GM21825 (cell line): Measurements from ENCODE around the gene MARCHF3.
"Not testable (repeated sequence)": the region's sequence is repeated elsewhere in the genome, so short reads cannot be mapped to it uniquely, and the experiment has no call there.

Experiments used
- ATAC-seq: cut with Tn5 transposase; IDR thresholded peaks from one replicate; pipeline ENCODE4 v1.9.1; 2021; ENCODE audit warnings: mild to moderate bottlenecking, moderate library complexity; ENCODE audit not compliant: unreplicated experiment

MARCHF3 gene

GRCh38 chr5:126924331-126925033 lies 105.9 kb downstream of the MARCHF3 start:
- ATAC-seq, result no peak

GRCh38 chr5:126921241-126922091 lies 108.9 kb downstream of the MARCHF3 start:
- ATAC-seq, result no peak

- no peak for ATAC-seq
These were observed 110.1 kb downstream of the MARCHF3 start for GRCh38 chr5:126920291-126920690.

- no peak for ATAC-seq
These were observed 110.8 kb downstream of the MARCHF3 start for GRCh38 chr5:126919566-126919965.

DNA sequence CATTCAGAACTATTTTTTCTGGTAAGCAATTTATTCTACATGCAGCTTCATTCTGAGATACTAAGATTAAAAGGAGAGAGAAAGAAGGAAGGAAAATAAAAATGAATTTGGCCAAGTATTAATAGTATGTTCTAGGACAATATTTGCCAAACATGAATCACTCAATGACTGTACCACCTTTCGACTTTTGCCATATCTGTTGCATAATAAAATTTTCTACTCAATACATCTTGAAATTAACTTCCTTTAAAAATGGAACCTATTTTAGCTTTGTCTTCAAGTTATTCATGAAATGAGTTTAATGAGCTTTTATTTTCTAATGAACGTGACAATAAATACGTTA lies 111.8 kb downstream of the MARCHF3 start:
- ATAC-seq, result no peak

DNA sequence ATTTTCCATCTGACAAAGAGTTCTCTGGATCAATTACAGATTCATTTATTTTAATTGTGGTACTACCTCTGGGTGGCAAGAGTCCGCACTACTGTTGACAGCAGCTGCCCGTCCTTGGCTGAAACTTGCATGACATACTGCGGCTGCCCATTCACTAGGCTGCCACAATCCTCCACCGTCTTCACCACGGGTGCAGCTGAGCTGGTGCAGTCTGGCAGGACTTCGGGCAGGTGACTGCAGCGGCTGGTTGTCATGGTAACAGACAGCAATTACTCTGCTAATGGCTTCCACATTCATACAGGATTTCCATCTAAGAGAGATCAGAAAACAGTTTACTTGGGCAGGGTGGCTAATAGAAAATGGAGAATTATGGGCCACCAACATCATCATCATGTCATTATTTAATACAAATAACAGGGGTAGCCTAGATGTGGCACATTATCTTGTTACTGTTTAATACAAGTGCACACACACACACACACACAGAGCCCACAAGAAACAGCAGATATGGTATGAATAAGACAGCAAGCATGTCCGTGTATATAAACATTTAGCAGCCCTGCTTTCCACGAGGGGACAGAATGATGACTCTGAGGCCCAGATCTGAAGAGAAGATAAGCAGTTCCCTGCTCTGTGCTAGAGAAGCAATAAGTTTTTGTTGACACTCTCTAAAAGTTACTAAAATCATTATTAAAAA lies 112.3 kb downstream of the MARCHF3 start:
- ATAC-seq, result no peak

- no peak for ATAC-seq
These were observed 114.9 kb downstream of the MARCHF3 start for GRCh38 chr5:126915496-126915895.

DNA sequence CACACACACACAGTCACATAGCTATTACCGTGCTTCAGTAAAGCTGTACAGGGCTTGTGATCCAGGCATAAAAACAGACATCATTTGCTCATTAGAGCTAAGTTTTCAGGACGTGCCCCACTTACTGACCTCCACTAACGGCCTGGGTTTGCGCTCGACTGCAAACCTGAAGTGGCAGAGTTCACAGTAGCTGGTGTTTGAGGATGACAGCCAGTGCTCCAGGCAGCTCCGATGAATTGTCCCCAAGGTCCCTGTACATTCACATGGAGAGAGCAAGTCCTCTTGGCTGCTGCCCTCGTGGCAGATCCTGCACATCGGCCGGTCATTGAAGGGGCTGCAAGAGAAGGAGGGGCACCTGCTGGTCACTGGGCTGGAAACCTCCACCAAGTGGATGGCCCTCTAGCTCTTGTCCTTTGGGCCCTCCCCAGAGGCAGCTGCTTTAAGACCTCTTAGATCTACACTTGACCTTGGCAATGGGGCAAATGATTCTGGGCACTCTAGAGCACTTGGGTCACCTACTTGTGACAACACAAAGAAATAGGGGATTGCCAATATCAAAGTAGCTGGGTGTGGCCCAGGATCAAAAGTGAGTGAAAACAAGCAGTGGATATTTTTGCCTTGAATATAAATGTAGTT lies 115.4 kb downstream of the MARCHF3 start:
- ATAC-seq, result no peak

- no peak for ATAC-seq
These were observed 117.7 kb downstream of the MARCHF3 start for GRCh38 chr5:126912616-126913200.

- ATAC-seq, result no peak
These were observed 118.4 kb downstream of the MARCHF3 start for GRCh38 chr5:126911986-126912385.

- no peak for ATAC-seq
These were observed 120.5 kb downstream of the MARCHF3 start for GRCh38 chr5:126909856-126910255.

DNA sequence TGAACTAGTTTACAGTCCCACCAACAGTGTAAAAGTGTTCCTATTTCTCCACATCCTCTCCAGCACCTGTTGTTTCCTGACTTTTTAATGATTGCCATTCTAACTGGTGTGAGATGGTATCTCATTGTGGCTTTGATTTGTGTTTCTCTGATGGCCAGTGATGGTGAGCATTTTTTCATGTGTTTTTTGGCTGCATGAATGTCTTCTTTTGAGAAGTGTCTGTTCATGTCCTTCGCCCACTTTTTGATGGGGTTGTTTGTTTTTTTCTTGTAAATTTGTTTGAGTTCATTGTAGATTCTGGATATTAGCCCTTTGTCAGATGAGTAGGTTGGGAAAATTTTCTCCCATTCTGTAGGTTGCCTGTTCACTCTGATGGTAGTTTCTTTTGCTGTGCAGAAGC lies 126.0 kb downstream of the MARCHF3 start:
- ATAC-seq, result not testable (repeated sequence)

- no peak for ATAC-seq
These were observed 129.6 kb downstream of the MARCHF3 start for GRCh38 chr5:126900796-126901195.

DNA sequence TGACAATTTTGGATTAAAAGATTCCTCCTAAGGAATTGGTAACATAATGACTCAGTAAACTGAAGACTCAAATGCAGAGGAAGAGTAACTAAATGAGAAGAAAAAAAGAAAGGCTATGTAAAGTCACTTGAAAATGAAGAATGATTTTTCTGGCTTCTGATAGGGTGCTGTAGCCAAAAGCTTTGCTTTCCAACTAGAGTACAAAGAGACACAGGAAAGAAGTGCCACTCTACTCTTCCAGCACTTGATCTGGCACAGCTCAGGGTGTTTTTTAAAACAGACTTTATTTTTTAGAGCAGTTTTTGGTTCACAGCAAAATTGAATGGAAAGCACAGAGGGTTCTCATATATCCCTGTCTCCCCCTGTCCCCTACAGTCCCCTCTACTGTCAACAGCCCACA lies 130.9 kb downstream of the MARCHF3 start:
- no peak for ATAC-seq

DNA sequence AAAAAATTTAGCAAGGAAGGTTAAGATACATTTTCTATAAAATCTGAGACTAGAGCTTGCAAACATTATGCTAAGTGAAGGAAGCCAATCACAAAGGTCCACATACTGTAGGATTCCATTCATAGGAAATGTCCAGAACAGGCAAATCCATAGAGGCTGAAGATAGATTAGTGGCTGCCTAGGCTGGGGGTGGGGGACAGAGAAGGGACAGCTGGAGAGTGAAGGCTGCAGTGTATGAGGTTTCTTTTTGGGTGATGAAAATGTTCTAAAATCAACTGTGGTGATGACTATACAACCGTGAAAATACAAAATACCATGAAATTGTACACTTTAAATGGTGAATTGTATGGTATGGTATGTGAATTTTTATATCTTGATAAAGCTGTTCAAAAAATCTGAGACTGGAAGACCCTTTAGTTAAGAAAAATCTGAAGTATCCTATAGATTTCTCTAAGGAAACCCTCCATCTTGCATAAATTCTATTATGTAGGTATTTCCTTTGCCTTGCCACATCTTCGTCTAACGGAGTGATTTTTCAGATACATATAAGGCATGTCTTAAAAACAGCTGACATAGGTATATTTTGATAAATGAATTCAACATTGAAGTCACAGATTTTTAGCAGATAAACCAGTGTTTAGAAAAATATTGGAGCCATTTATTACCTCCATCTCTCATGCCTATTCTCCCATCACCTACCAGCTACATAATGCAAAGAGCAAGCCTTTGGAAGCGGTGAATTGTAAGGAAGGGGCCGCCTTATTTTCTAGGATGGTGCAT lies 132.3 kb downstream of the MARCHF3 start:
- ATAC-seq, result no peak

- no peak for ATAC-seq
These were observed 134.1 kb downstream of the MARCHF3 start for GRCh38 chr5:126896170-126896702.

DNA sequence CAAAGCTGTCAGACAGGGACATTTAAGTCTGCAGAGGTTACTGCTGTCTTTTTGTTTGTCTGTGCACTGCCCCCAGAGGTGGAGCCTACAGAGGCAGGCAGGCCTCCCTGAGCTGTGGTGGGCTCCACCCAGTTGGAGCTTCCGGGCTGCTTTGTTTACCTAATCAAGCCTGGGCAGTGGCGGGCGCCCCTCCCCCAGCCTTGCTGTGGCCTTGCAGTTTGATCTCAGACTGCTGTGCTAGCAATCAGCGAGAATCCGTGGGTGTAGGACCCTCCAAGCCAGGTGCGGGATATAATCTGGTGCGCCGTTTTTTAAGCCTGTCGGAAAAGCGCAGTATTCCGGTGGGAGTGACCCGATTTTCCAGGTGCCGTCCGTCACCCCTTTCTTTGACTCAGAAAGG lies 134.6 kb downstream of the MARCHF3 start:
- ATAC-seq, result not testable (repeated sequence)

- not testable (repeated sequence) for ATAC-seq
These were observed 139.9 kb downstream of the MARCHF3 start for GRCh38 chr5:126890414-126890813.

- ATAC-seq, result no peak
These were observed 142.2 kb downstream of the MARCHF3 start for GRCh38 chr5:126888175-126888574.
